Ovary (tissue), 9 donors: ENCODE data around the gene OSM. TPM values are rescaled to one million over a fixed set of nuclear protein-coding genes. Genes with fewer than 3 reads are reported as not detected.

Source experiments
- DNase-seq, 5 donors: peaks; one replicate each; pipeline ENCODE4 v3.0.0-alpha.2; 2019 to 2020
- H3K27ac ChIP-seq, 2 donors: fragments of 200-600 bp; one replicate each; pipeline versions ENCODE4 v1.5.1 to v1.8.0; 2019 to 2022
- H3K27me3 ChIP-seq: fragments of 200-600 bp; one replicate; pipeline ENCODE4 v1.8.0; 2022
- H3K36me3 ChIP-seq: fragments of 200-600 bp; sonication (generic); one replicate; pipeline ENCODE4 v1.5.1; 2019
- H3K4me1 ChIP-seq: one replicate; pipeline ENCODE4 v1.8.1; 2013; ENCODE audit warnings: mild to moderate bottlenecking, moderate library complexity; ENCODE audit not compliant: insufficient read depth
- H3K4me3 ChIP-seq: fragments of 200-600 bp; sonication (generic); one replicate; pipeline ENCODE4 v1.5.1; 2017
- H3K9me3 ChIP-seq, 2 donors: fragments of 200-600 bp in 1 of 2; sonication (generic) in 1 of 2; one replicate each; pipeline versions ENCODE4 v1.5.1 to v1.8.1; 2013 to 2019; ENCODE audit warnings: mild to moderate bottlenecking in 1 of 2, moderate library complexity in 1 of 2
- EP300 ChIP-seq: sonication (generic); formaldehyde crosslinking; IDR thresholded peaks from one replicate; pipeline ENCODE4 v1.6.1; 2017; ENCODE audit warnings: antibody characterized with exemption
- POLR2A ChIP-seq: fragments of 450-650 bp; IDR thresholded peaks from one replicate; pipeline ENCODE4 v1.6.1; 2017; ENCODE audit warnings: antibody characterized with exemption, mild to moderate bottlenecking, moderate library complexity
- WGBS, 3 donors: extraction: QIAGEN DNeasy Blood & Tissue Kit in 1 of 3; methylation state at CpG; one replicate each; pipeline versions ENCODE4 v1.1.5 to v1.1.7; 2013 to 2017; 5-methylcytosine and 5-hydroxymethylcytosine counted together
- intact Hi-C, 4 donors: fragments of 100-400 bp; cut with DNase I; formaldehyde crosslinking; loops; one replicate each; pipeline versions ENCODE4 v1.11.0 to v1.15.1; 2022 to 2023
- polyA plus RNA-seq, 2 donors: library from polyadenylated mRNA; stranded (reverse); fragments of 200-250 nt in 1 of 2; fragments of 350-450 nt in 1 of 2; fragmentation: Illumina TruSeq in 1 of 2; extraction: RNeasy Lipid Tissue Mini Kit (QIAGEN cat#74804) in 1 of 2; gene quantifications; one replicate each; pipeline ENCODE4 v1.2.3, GENCODE V29; 2013 to 2014
- total RNA-seq, 7 donors: library from RNA; depleted of rRNA in 2 of 7; stranded (reverse); fragments of >200 nt in 2 of 7; fragmentation: NEBNext Ultra II Directional in 3 of 7; extraction: Animal tissue kit (Norgen Biotek cat#: 25700) in 3 of 7; gene quantifications; one replicate each; pipeline versions ENCODE4 v1.1.0 to v1.2.4, GENCODE V29; 2016 to 2023
- TF ChIP-seq, protein P1 (sequence below), 3 donors: fragments of 450-650 bp in 2 of 3; fragments of 200-600 bp in 1 of 3; IDR thresholded peaks; one replicate each; pipeline versions ENCODE4 v1.5.1 to v1.8.0; 2016 to 2022; ENCODE audit warnings: antibody characterized with exemption in 3 of 3, mild to moderate bottlenecking in 1 of 3
- donor health status: DM: no; HTN: no; CAD: no; lungs with moderate emphysema.
- donor health status: DM: no; HTN: no; CAD: no.
- donor health status: Bipolar disorder and iron deficiency.
- donor health status: DM: yes; HTN: yes; CAD: no.
- donor health status: DM: no; HTN: no; CAD: no.
- donor health status: DM: yes; HTN: yes; CAD: no.

OSM gene
- total and polyA plus RNA-seq, 9 donors, result 0.46 to 4.5 (median 1.2) TPM; not detected in 2

DNA sequence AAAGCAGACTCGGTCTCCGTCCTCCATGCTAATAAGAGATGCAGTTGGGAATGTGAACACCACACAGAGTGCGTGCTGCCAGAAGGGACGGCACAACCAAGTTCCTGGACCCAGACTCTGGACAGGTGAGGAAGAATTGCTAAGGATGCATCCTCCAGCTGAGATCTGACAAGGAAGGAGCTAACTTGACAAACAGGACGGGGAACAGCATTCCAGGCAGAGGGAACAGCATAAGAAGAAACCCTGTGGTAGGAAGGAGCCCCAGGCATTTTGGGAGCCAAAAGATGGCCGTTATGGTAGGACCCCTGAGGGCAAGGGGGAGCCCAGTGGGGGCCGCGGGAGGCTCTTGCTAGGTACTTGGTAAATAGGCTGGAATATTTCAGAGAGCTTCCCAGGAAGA, 6.0 kb downstream of the OSM start:
- 79 to 89% (median 84%) methylated on average over 8 of the region's 8 CpGs for WGBS, 3 donors
- Histone ChIP-seq H3K9me3 (no peaks in the 10 kb centered on the region), H3K27me3 (no peaks in the 10 kb centered on the region), H3K4me1 (peaks cover 4% of the 10 kb centered on the region), H3K27ac (no peak overlapping the region), H3K4me3 (no peak overlapping the region), H3K36me3 (no peaks in the 10 kb centered on the region)
- DNase-seq, result no peak
- intact Hi-C loops, result loop anchor here in 2 of 4 donors (5.0 to 10.0 kb wide), 2 partner anchors 127 to 224 kb away; partner anchors contain the start of gene RNF215 (in 1 of the 2)
- no peak for TF ChIP-seq EP300
- TF ChIP-seq POLR2A, result no peak
- TF ChIP-seq, protein P1, sequence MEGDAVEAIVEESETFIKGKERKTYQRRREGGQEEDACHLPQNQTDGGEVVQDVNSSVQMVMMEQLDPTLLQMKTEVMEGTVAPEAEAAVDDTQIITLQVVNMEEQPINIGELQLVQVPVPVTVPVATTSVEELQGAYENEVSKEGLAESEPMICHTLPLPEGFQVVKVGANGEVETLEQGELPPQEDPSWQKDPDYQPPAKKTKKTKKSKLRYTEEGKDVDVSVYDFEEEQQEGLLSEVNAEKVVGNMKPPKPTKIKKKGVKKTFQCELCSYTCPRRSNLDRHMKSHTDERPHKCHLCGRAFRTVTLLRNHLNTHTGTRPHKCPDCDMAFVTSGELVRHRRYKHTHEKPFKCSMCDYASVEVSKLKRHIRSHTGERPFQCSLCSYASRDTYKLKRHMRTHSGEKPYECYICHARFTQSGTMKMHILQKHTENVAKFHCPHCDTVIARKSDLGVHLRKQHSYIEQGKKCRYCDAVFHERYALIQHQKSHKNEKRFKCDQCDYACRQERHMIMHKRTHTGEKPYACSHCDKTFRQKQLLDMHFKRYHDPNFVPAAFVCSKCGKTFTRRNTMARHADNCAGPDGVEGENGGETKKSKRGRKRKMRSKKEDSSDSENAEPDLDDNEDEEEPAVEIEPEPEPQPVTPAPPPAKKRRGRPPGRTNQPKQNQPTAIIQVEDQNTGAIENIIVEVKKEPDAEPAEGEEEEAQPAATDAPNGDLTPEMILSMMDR (IDR thresholded peaks at IDR 0.05), result no peak

DNA sequence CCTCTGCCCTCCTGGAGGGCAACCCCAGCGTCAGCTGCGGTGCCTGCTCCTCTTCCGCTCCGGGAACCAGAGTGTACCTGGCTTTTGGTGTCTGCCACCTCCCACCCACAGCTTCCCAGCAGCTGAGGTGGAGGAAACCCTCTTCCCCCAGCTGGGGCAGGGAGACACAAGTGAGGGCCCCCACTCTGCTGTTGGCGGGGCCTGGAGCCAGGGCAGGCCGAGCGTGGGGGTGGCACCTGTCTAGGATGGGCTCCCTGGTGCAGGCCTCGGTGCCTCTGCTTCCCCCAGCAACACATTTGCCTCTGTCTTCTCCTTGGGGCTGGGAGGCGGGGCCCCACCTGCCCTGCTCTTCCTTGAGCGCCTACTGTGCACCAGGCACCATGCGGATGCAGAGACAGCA, 6.4 kb downstream of the OSM start:
- Histone ChIP-seq H3K36me3 (no peaks in the 10 kb centered on the region), H3K27ac (no peak overlapping the region), H3K4me1 (peaks cover 4% of the 10 kb centered on the region), H3K4me3 (no peak overlapping the region), H3K9me3 (no peaks in the 10 kb centered on the region), H3K27me3 (no peaks in the 10 kb centered on the region)
- 84 to 91% (median 88%) methylated on average over 11 of the region's 11 CpGs for WGBS, 3 donors
- TF ChIP-seq POLR2A (no peak), EP300 (no peak)
- TF ChIP-seq, protein P1 (IDR thresholded peaks at IDR 0.05), result no peak
- no peak for DNase-seq
- intact Hi-C loops, result loop anchor here in 2 of 4 donors (5.0 to 10.0 kb wide), 2 partner anchors 127 to 225 kb away; partner anchors contain the start of gene RNF215 (in 1 of the 2)

DNA sequence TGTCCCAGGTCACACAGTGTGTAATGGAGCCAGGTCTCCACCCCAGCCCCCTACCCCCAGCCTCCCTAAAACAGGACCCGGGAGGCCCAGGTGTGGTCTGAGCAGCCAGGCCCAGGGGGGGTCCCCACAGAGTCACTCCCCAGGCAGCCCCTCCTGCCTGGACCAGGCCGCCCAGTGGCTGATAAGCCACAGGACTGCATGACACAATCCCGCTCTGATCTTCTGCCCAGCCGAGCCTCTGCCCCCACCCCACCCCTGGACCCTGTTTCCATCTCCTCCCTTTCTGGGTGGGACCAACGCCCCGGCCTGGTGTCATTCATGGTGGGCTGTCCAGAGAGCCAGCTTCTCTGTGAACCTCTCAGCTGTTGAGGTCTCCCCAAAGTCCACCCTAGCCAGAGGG, 12.3 kb downstream of the OSM start:
- Histone ChIP-seq H3K36me3 (no peaks in the 10 kb centered on the region), H3K4me1 (peaks cover 6% of the 10 kb centered on the region), H3K4me3 (no peak overlapping the region), H3K27ac (no peak overlapping the region), H3K9me3 (no peaks in the 10 kb centered on the region), H3K27me3 (no peaks in the 10 kb centered on the region)
- intact Hi-C loops, result loop anchor here in 2 of 4 donors (2.0 kb wide), 1 partner anchor 146 kb away; no protein-coding TSS in a partner anchor
- TF ChIP-seq, protein P1 (IDR thresholded peaks at IDR 0.05), result no peak
- TF ChIP-seq EP300 (no peak), POLR2A (no peak)
- 57 to 75% (median 69%) methylated on average over 6 of the region's 6 CpGs for WGBS, 3 donors
- no peak for DNase-seq

DNA sequence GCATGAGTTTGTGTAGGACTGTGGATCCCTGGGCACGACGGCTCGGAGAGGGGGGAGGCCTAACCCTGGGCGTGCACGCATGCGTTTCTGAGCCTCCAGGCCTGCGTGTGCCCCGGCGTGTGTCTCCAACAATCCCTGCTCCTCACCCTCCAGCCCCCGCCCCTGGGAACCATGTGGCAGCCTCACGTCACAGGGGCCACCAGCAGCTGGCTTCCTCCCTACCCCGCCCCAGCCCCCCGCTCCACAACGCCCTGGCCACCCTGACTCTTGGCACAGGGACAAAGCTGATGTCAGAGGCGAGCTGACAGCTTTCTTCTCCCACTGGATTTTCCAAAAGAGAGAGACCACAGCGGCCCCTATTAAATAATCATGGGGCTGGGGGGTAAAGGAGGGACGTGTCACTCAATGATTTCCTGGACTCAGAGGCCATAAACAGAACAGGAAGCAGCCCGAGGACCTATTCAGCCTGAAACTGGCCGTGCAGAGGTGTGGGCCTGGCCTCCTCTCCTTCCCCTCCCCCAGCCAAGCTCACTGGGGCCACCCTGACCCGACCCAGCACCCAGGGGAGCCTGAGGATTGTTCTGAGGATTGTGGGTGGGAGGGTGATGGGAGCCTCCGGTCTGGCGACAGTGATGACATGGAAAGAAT, 13.3 kb downstream of the OSM start:
- H3K4me1 ChIP-seq, result peaks cover 6% of the 10 kb centered on the region
- 57 to 61% (median 57%) methylated on average over 20 to 22 of the region's 22 CpGs for WGBS, 3 donors
- H3K27me3 ChIP-seq, result no peaks in the 10 kb centered on the region
- TF ChIP-seq, protein P1 (IDR thresholded peaks at IDR 0.05), result no peak
- no peak for TF ChIP-seq POLR2A
- no peak for TF ChIP-seq EP300
- H3K27ac ChIP-seq, result no peak overlapping the region
- H3K36me3 ChIP-seq, result no peaks in the 10 kb centered on the region
- intact Hi-C loops, result no loop called here
- peak in 2 of 5 donors; percentile 42 to 48 for DNase-seq
- no peaks in the 10 kb centered on the region for H3K9me3 ChIP-seq
- H3K4me3 ChIP-seq, result no peak overlapping the region
